Measurements from ENCODE around the gene R3HDM2. TPM values are rescaled to one million over a fixed set of nuclear protein-coding genes. Genes with fewer than 3 reads are reported as not detected.
"Not testable (repeated sequence)": the region's sequence is repeated elsewhere in the genome, so short reads cannot be mapped to it uniquely, and the experiment has no call there.

R3HDM2 gene
- total and polyA plus RNA-seq, 4 experiments from 2014 or later = 3.9 to 132 (median 71.5) TPM

DNA sequence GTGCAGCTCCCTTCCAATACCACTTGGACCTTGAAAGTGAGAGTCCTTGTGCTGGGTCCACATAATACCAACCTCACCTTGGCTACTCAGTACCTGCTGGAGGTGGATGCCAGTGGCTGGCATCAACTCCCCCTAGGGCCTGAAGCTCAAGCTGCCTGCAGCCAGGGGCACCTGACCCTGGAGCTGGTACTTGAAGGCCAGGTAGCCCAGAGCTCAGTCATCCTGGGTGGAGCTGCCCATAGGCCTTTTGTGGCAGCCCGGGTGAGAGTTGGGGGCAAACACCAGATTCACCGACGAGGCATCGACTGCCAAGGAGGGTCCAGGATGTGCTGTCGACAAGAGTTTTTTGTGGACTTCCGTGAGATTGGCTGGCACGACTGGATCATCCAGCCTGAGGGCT is 18.5 kb upstream of the R3HDM2 start:
- Histone ChIP-seq H3K4me3 (ENCODE audit: low read length in 2 of 2) (no peak overlapping the region), H3K27ac (ENCODE audit: low read depth, low read length) (no peak overlapping the region), H3K9me3 (ENCODE audit: control insufficient read depth in 1 of 2, low read length in 2 of 2) (no peaks in the 10 kb centered on the region), H3K4me1 (ENCODE audit: insufficient read depth, low read length) (no peaks in the 10 kb centered on the region), H3K27me3 (ENCODE audit: insufficient read depth, low read length) (no peaks in the 10 kb centered on the region), H3K36me3 (ENCODE audit: insufficient read depth, low read length) (no peaks in the 10 kb centered on the region)
- DNase-seq = no peak
- POLR2A ChIA-PET (ENCODE audit: partially characterized antibody) = no interaction called here
- no peaks in the 10 kb centered on the region for H3K9me3 Mint-ChIP-seq
- H3K27ac Mint-ChIP-seq = no peak overlapping the region
- no peak overlapping the region for H3K4me3 Mint-ChIP-seq
- intact Hi-C loops (cut with micrococcal nuclease) = no loop called here
- CTCF ChIA-PET (ENCODE audit: partially characterized antibody) = interaction anchor here (1.9 to 8.3 kb wide), 2 partner anchors 10 to 13 kb away, joined by 4 to 43 read pairs; partner anchors contain the start of gene GLI1
- H3K36me3 Mint-ChIP-seq = no peaks in the 10 kb centered on the region
- H3K4me1 Mint-ChIP-seq = peaks cover 0 to 2% (median 0%) of the 10 kb centered on the region in 4 donors
- H3K27me3 Mint-ChIP-seq = peaks cover 2 to 3% of the 10 kb centered on the region in 2 donors

- POLR2A ChIA-PET (ENCODE audit: partially characterized antibody) = no interaction called here
- no peaks in the 10 kb centered on the region for H3K9me3 Mint-ChIP-seq
Observed at GRCh38 chr12:57448669-57449068, 17.8 kb upstream of the R3HDM2 start.

GRCh38 chr12:57446292-57446960 is 15.6 kb upstream of the R3HDM2 start:
- Mint-ChIP-seq H3K9me3 (peaks cover 1 to 12% (median 8%) of the 10 kb centered on the region in 8 donors), H3K27ac (no peak overlapping the region), H3K27me3 (peaks cover 4 to 5% of the 10 kb centered on the region in 2 donors), H3K4me3 (no peak overlapping the region), H3K36me3 (peaks cover 4 to 6% of the 10 kb centered on the region in 2 donors), H3K4me1 (peaks cover 0 to 2% (median 0%) of the 10 kb centered on the region in 4 donors)
- no peaks in the 10 kb centered on the region for H3K36me3 ChIP-seq (ENCODE audit: insufficient read depth, low read length)
- no peak overlapping the region for H3K27ac ChIP-seq (ENCODE audit: low read depth, low read length)
- ChIA-PET CTCF (ENCODE audit: partially characterized antibody) (interaction anchor here (8.3 kb wide), 1 partner anchor 12 kb away, joined by 43 read pairs; the partner anchor contains the start of gene GLI1), POLR2A (ENCODE audit: partially characterized antibody) (no interaction called here)
- H3K4me3 ChIP-seq (ENCODE audit: low read length in 2 of 2) = no peak overlapping the region
- intact Hi-C loops (cut with micrococcal nuclease) = no loop called here
- H3K27me3 ChIP-seq (ENCODE audit: insufficient read depth, low read length) = no peaks in the 10 kb centered on the region
- no peak for DNase-seq
- no peaks in the 10 kb centered on the region for H3K4me1 ChIP-seq (ENCODE audit: insufficient read depth, low read length)
- no peaks in the 10 kb centered on the region for H3K9me3 ChIP-seq (ENCODE audit: control insufficient read depth in 1 of 2, low read length in 2 of 2)

More at GRCh38 chr12:57448669-57449068, 17.8 kb upstream of the R3HDM2 start:
- Mint-ChIP-seq H3K27ac (no peak overlapping the region), H3K27me3 (peaks cover 2 to 3% of the 10 kb centered on the region in 2 donors), H3K36me3 (no peaks in the 10 kb centered on the region), H3K4me3 (no peak overlapping the region), H3K4me1 (peaks cover 0 to 2% (median 0%) of the 10 kb centered on the region in 4 donors)
- CTCF ChIA-PET (ENCODE audit: partially characterized antibody) = interaction anchor here (1.9 to 8.3 kb wide), 2 partner anchors 10 to 14 kb away, joined by 4 to 43 read pairs; partner anchors contain the start of gene GLI1
- Histone ChIP-seq H3K27me3 (ENCODE audit: insufficient read depth, low read length) (no peaks in the 10 kb centered on the region), H3K36me3 (ENCODE audit: insufficient read depth, low read length) (no peaks in the 10 kb centered on the region), H3K9me3 (ENCODE audit: control insufficient read depth in 1 of 2, low read length in 2 of 2) (no peaks in the 10 kb centered on the region), H3K4me1 (ENCODE audit: insufficient read depth, low read length) (no peaks in the 10 kb centered on the region), H3K27ac (ENCODE audit: low read depth, low read length) (no peak overlapping the region), H3K4me3 (ENCODE audit: low read length in 2 of 2) (no peak overlapping the region)
- intact Hi-C loops (cut with micrococcal nuclease) = no loop called here
- no peak for DNase-seq

GRCh38 chr12:57444744-57445143 is 13.9 kb upstream of the R3HDM2 start:
- H3K36me3 Mint-ChIP-seq = peaks cover 6 to 7% of the 10 kb centered on the region in 2 donors
- POLR2A ChIA-PET (ENCODE audit: partially characterized antibody) = no interaction called here

GRCh38 chr12:57444337-57444736 is 13.5 kb upstream of the R3HDM2 start:
- H3K27me3 Mint-ChIP-seq; H3K4me1 Mint-ChIP-seq; H3K4me1 ChIP-seq (ENCODE audit: insufficient read depth, low read length); DNase-seq; H3K36me3 ChIP-seq (ENCODE audit: insufficient read depth, low read length); H3K36me3 Mint-ChIP-seq; H3K4me3 Mint-ChIP-seq; H3K4me3 ChIP-seq (ENCODE audit: low read length in 2 of 2); H3K27ac Mint-ChIP-seq; H3K27me3 ChIP-seq (ENCODE audit: insufficient read depth, low read length); intact Hi-C loops (cut with micrococcal nuclease); POLR2A ChIA-PET (ENCODE audit: partially characterized antibody); H3K9me3 ChIP-seq (ENCODE audit: control insufficient read depth in 1 of 2, low read length in 2 of 2); H3K27ac ChIP-seq (ENCODE audit: low read depth, low read length): not testable (repeated sequence)
- CTCF ChIA-PET (ENCODE audit: partially characterized antibody) = interaction anchor here (1.3 to 8.3 kb wide), 3 partner anchors 11 to 18 kb away, joined by 3 to 43 read pairs (median 7); partner anchors contain the start of genes GLI1 and INHBE
- peaks cover 1 to 16% (median 10%) of the 10 kb centered on the region in 8 donors for H3K9me3 Mint-ChIP-seq

More at GRCh38 chr12:57444744-57445143, 13.9 kb upstream of the R3HDM2 start:
- H3K27ac Mint-ChIP-seq = peak overlapping the region in 1 of 7 donors; percentile 18
- CTCF ChIA-PET (ENCODE audit: partially characterized antibody) = interaction anchor here (1.3 to 8.3 kb wide), 3 partner anchors 11 to 17 kb away, joined by 3 to 43 read pairs (median 7); partner anchors contain the start of genes GLI1 and INHBE
- H3K4me3 Mint-ChIP-seq = no peak overlapping the region
- intact Hi-C loops (cut with micrococcal nuclease) = no loop called here
- Histone ChIP-seq H3K4me1 (ENCODE audit: insufficient read depth, low read length) (no peaks in the 10 kb centered on the region), H3K4me3 (ENCODE audit: low read length in 2 of 2) (no peak overlapping the region), H3K9me3 (ENCODE audit: control insufficient read depth in 1 of 2, low read length in 2 of 2) (no peaks in the 10 kb centered on the region), H3K36me3 (ENCODE audit: insufficient read depth, low read length) (no peaks in the 10 kb centered on the region), H3K27me3 (ENCODE audit: insufficient read depth, low read length) (no peaks in the 10 kb centered on the region), H3K27ac (ENCODE audit: low read depth, low read length) (no peak overlapping the region)
- DNase-seq = no peak
- peaks cover 5 to 7% of the 10 kb centered on the region in 2 donors for H3K27me3 Mint-ChIP-seq
- H3K9me3 Mint-ChIP-seq = peaks cover 1 to 16% (median 10%) of the 10 kb centered on the region in 8 donors
- peaks cover 0 to 2% (median 0%) of the 10 kb centered on the region in 4 donors for H3K4me1 Mint-ChIP-seq

DNA sequence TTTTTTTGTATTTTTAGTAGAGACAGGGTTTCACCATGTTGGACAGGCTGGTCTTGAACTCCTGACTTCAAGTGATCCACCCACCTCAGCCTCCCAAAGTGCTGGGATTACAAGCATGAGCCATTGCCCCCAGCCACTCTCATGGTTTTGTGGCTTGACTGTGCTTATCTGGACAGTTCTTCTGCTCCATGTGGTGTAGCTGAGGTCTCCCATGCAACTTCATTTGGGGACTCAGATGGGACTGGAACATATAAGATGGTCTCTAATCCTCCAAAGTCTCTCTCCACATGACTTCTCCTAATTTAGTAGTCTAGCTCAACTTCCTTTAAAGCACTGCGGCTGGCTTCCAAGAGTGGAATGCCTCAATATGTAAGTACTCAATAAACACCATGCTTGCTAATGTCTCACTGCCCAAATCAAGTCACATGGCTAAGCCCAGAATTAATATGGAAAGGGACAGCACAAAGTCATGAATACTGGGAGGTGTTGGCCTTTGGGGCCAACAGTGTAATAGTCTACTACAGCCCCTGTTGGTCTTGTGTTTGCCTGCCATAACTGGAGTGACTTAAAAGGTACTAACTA is 11.1 kb upstream of the R3HDM2 start:
- H3K27ac Mint-ChIP-seq = peak overlapping the region in 1 of 7 donors; percentile 65
- POLR2A ChIA-PET (ENCODE audit: partially characterized antibody) = no interaction called here
- H3K9me3 ChIP-seq (ENCODE audit: control insufficient read depth in 1 of 2, low read length in 2 of 2) = no peaks in the 10 kb centered on the region
- H3K27me3 ChIP-seq (ENCODE audit: insufficient read depth, low read length) = no peaks in the 10 kb centered on the region
- peaks cover 5 to 9% of the 10 kb centered on the region in 2 donors for H3K27me3 Mint-ChIP-seq
- peaks cover 1 to 16% (median 10%) of the 10 kb centered on the region in 8 donors for H3K9me3 Mint-ChIP-seq
- H3K4me3 ChIP-seq (ENCODE audit: low read length in 2 of 2) = no peak overlapping the region
- peaks cover 0 to 2% (median 0%) of the 10 kb centered on the region in 4 donors for H3K4me1 Mint-ChIP-seq
- no peak overlapping the region for H3K4me3 Mint-ChIP-seq
- DNase-seq = no peak
- H3K4me1 ChIP-seq (ENCODE audit: insufficient read depth, low read length) = no peaks in the 10 kb centered on the region
- CTCF ChIA-PET (ENCODE audit: partially characterized antibody) = interaction anchor here (0.9 to 1.3 kb wide), 2 partner anchors 9 to 14 kb away, joined by 3 to 4 read pairs; no protein-coding TSS in a partner anchor
- H3K36me3 ChIP-seq (ENCODE audit: insufficient read depth, low read length) = no peaks in the 10 kb centered on the region
- peaks cover 6 to 7% of the 10 kb centered on the region in 2 donors for H3K36me3 Mint-ChIP-seq
- intact Hi-C loops (cut with micrococcal nuclease) = no loop called here
- H3K27ac ChIP-seq (ENCODE audit: low read depth, low read length) = no peak overlapping the region

- H3K4me1 Mint-ChIP-seq; H3K36me3 ChIP-seq (ENCODE audit: insufficient read depth, low read length); H3K9me3 ChIP-seq (ENCODE audit: control insufficient read depth in 1 of 2, low read length in 2 of 2); intact Hi-C loops (cut with micrococcal nuclease); H3K36me3 Mint-ChIP-seq; POLR2A ChIA-PET (ENCODE audit: partially characterized antibody); CTCF ChIA-PET (ENCODE audit: partially characterized antibody); H3K4me3 ChIP-seq (ENCODE audit: low read length in 2 of 2); H3K4me3 Mint-ChIP-seq; DNase-seq; H3K27ac ChIP-seq (ENCODE audit: low read depth, low read length); H3K27me3 Mint-ChIP-seq; H3K27me3 ChIP-seq (ENCODE audit: insufficient read depth, low read length); H3K4me1 ChIP-seq (ENCODE audit: insufficient read depth, low read length): not testable (repeated sequence)
- peak overlapping the region in 1 of 7 donors; percentile 65 for H3K27ac Mint-ChIP-seq
- H3K9me3 Mint-ChIP-seq = peaks cover 1 to 16% (median 10%) of the 10 kb centered on the region in 8 donors
Observed at GRCh38 chr12:57441393-57441792, 10.6 kb upstream of the R3HDM2 start.
